ENCODE measurements around the gene TMC5.
A peak's percentile ranks its signal among the peaks of the same experiment; 100 is the strongest.
"Not testable (repeated sequence)": the region's sequence is repeated elsewhere in the genome, so short reads cannot be mapped to it uniquely, and the experiment has no call there.

The TMC5 gene

GRCh38 chr16:19410435-19411171, 7.1 kb upstream of the TMC5 start:
- DNase-seq = peak in 1 of 2 donors; percentile 2

- DNase-seq = no peak
These were observed 6.4 kb upstream of the TMC5 start for GRCh38 chr16:19411298-19411697.

GRCh38 chr16:19412055-19412454, 5.6 kb upstream of the TMC5 start:
- not testable (repeated sequence) for DNase-seq

- no peak for DNase-seq
These were observed 2.2 kb upstream of the TMC5 start for GRCh38 chr16:19415461-19415860.

GRCh38 chr16:19415918-19416317, 1.8 kb upstream of the TMC5 start:
- no peak for DNase-seq

- DNase-seq = no peak
These were observed 517 bp downstream of the TMC5 start for GRCh38 chr16:19418200-19418599.

- no peak for DNase-seq
These were observed 2.0 kb downstream of the TMC5 start for GRCh38 chr16:19419698-19420075.

- no peak for DNase-seq
These were observed 6.8 kb downstream of the TMC5 start for GRCh38 chr16:19424478-19424877.

- DNase-seq = no peak
These were observed 12.7 kb downstream of the TMC5 start for GRCh38 chr16:19430345-19430744.

- no peak for DNase-seq
These were observed 14.1 kb downstream of the TMC5 start for GRCh38 chr16:19431636-19432340.

- no peak for DNase-seq
These were observed 14.7 kb downstream of the TMC5 start for GRCh38 chr16:19432429-19432828.

GRCh38 chr16:19434584-19434983, 16.9 kb downstream of the TMC5 start:
- no peak for DNase-seq

- DNase-seq = no peak
These were observed 18.9 kb downstream of the TMC5 start for GRCh38 chr16:19436540-19436939.

GRCh38 chr16:19437280-19437679, 19.6 kb downstream of the TMC5 start:
- no peak for DNase-seq

- no peak for DNase-seq
These were observed 21.1 kb downstream of the TMC5 start for GRCh38 chr16:19438739-19439138.

GRCh38 chr16:19439483-19439882, 21.8 kb downstream of the TMC5 start:
- DNase-seq = no peak

- no peak for DNase-seq
These were observed 26.0 kb downstream of the TMC5 start for GRCh38 chr16:19443659-19444058.

- no peak for DNase-seq
These were observed 28.7 kb downstream of the TMC5 start for GRCh38 chr16:19446300-19446846.

- no peak for DNase-seq
These were observed 29.2 kb downstream of the TMC5 start for GRCh38 chr16:19446886-19447285.

GRCh38 chr16:19450186-19450585, 32.5 kb downstream of the TMC5 start:
- DNase-seq = no peak

- DNase-seq = no peak
These were observed 41.2 kb downstream of the TMC5 start for GRCh38 chr16:19458722-19459379.

- no peak for DNase-seq
These were observed 42.7 kb downstream of the TMC5 start for GRCh38 chr16:19460397-19460796.

- no peak for DNase-seq
These were observed 46.0 kb downstream of the TMC5 start for GRCh38 chr16:19463468-19464315.
